ENCODE measurements around the gene CLPTM1L.

CLPTM1L gene

GRCh38 chr5:1317921-1318565 lies 26.9 kb downstream of the CLPTM1L start:
- Histone ChIP-seq H3K4me1 (ENCODE audit: control insufficient read depth in 2 of 2, insufficient read depth in 1 of 2, low read depth in 1 of 2, low read length in 2 of 2) (peaks cover 0 to 6% of the 10 kb centered on the region in 2 donors), H2BK15ac (ENCODE audit: low read length) (no peak overlapping the region), H3K4me2 (ENCODE audit: insufficient read depth, low read length, poor library complexity, severe bottlenecking) (no peak overlapping the region), H3K14ac (ENCODE audit: low read length) (no peak overlapping the region), H3K4ac (ENCODE audit: low read length) (no peak overlapping the region), H4K8ac (ENCODE audit: low read depth, low read length) (no peak overlapping the region), H3K18ac (ENCODE audit: low read length) (no peak overlapping the region), H3K9ac (ENCODE audit: low read depth, low read length, poor library complexity) (no peak overlapping the region), H4K91ac (ENCODE audit: low read depth, low read length, poor library complexity) (no peak overlapping the region), H3K36me3 (replicated peaks in 1 of 2; ENCODE audit: control insufficient read depth in 2 of 2, insufficient read depth in 2 of 2, low read length in 2 of 2) (peaks cover 33 to 61% of the 10 kb centered on the region in 2 donors), H2BK12ac (ENCODE audit: low read length) (no peak overlapping the region), H3K4me3 (ENCODE audit: low read length in 2 of 2) (no peak overlapping the region), H2BK120ac (ENCODE audit: low read depth, low read length) (no peak overlapping the region), H2BK5ac (ENCODE audit: low read length) (no peak overlapping the region), H2AK5ac (ENCODE audit: low read depth, low read length) (no peak overlapping the region), H3K23ac (ENCODE audit: low read depth, low read length, poor library complexity) (no peak overlapping the region), H3K79me1 (ENCODE audit: low read depth, low read length) (peaks cover 3% of the 10 kb centered on the region), H3K9me3 (replicated peaks in 1 of 2; ENCODE audit: control insufficient read depth in 2 of 2, insufficient read depth in 1 of 2, low read depth in 1 of 2, low read length in 2 of 2) (no peaks in the 10 kb centered on the region), H3K27ac (replicated peaks; ENCODE audit: low read length) (no peak overlapping the region), H2AFZ (ENCODE audit: low read length) (no peak overlapping the region), H3K27me3 (ENCODE audit: control insufficient read depth in 3 of 3, insufficient read depth in 3 of 3, low read depth in 1 of 3, low read length in 3 of 3) (no peaks in the 10 kb centered on the region)
- no peak for DNase-seq (ENCODE audit: low spot score)
- no CpG with 5 or more reads among the region's 26 CpGs for WGBS, 2 donors (ENCODE audit: extremely low coverage in 2 of 2, insufficient read length in 2 of 2, insufficient replicate concordance in 1 of 2)

- no peaks in the 10 kb centered on the region for H3K27me3 ChIP-seq (ENCODE audit: control insufficient read depth in 3 of 3, insufficient read depth in 3 of 3, low read depth in 1 of 3, low read length in 3 of 3)
- H2BK5ac ChIP-seq (ENCODE audit: low read length): no peak overlapping the region
- H3K36me3 ChIP-seq (replicated peaks in 1 of 2; ENCODE audit: control insufficient read depth in 2 of 2, insufficient read depth in 2 of 2, low read length in 2 of 2): peaks cover 28 to 50% of the 10 kb centered on the region in 2 donors
- no peak overlapping the region for H3K4ac ChIP-seq (ENCODE audit: low read length)
- no peaks in the 10 kb centered on the region for H3K79me1 ChIP-seq (ENCODE audit: low read depth, low read length)
- H3K4me1 ChIP-seq (ENCODE audit: control insufficient read depth in 2 of 2, insufficient read depth in 1 of 2, low read depth in 1 of 2, low read length in 2 of 2): peaks cover 0 to 6% of the 10 kb centered on the region in 2 donors
- no peak for DNase-seq (ENCODE audit: low spot score)
- H3K18ac ChIP-seq (ENCODE audit: low read length): no peak overlapping the region
- H2BK15ac ChIP-seq (ENCODE audit: low read length): no peak overlapping the region
- no peak overlapping the region for H4K91ac ChIP-seq (ENCODE audit: low read depth, low read length, poor library complexity)
- WGBS, 2 donors (ENCODE audit: extremely low coverage in 2 of 2, insufficient read length in 2 of 2, insufficient replicate concordance in 1 of 2): no CpG with 5 or more reads among the region's 17 CpGs
- H3K27ac ChIP-seq (replicated peaks; ENCODE audit: low read length): no peak overlapping the region
- peak overlapping the region; percentile 50 for H3K9ac ChIP-seq (ENCODE audit: low read depth, low read length, poor library complexity)
- H2BK120ac ChIP-seq (ENCODE audit: low read depth, low read length): no peak overlapping the region
- no peaks in the 10 kb centered on the region for H3K9me3 ChIP-seq (replicated peaks in 1 of 2; ENCODE audit: control insufficient read depth in 2 of 2, insufficient read depth in 1 of 2, low read depth in 1 of 2, low read length in 2 of 2)
- no peak overlapping the region for H4K8ac ChIP-seq (ENCODE audit: low read depth, low read length)
- no peak overlapping the region for H2AFZ ChIP-seq (ENCODE audit: low read length)
- H2AK5ac ChIP-seq (ENCODE audit: low read depth, low read length): no peak overlapping the region
- no peak overlapping the region for H3K14ac ChIP-seq (ENCODE audit: low read length)
- peak overlapping the region; percentile 44 for H3K23ac ChIP-seq (ENCODE audit: low read depth, low read length, poor library complexity)
- H3K4me2 ChIP-seq (ENCODE audit: insufficient read depth, low read length, poor library complexity, severe bottlenecking): no peak overlapping the region
- no peak overlapping the region for H3K4me3 ChIP-seq (ENCODE audit: low read length in 2 of 2)
- no peak overlapping the region for H2BK12ac ChIP-seq (ENCODE audit: low read length)
Observed at GRCh38 chr5:1316588-1317340, 28.1 kb downstream of the CLPTM1L start.

GRCh38 chr5:1315709-1316587 lies 29.0 kb downstream of the CLPTM1L start:
- Histone ChIP-seq H2BK12ac (ENCODE audit: low read length) (no peak overlapping the region), H3K14ac (ENCODE audit: low read length) (no peak overlapping the region), H2BK120ac (ENCODE audit: low read depth, low read length) (no peak overlapping the region), H3K79me1 (ENCODE audit: low read depth, low read length) (no peaks in the 10 kb centered on the region), H2BK5ac (ENCODE audit: low read length) (no peak overlapping the region), H3K23ac (ENCODE audit: low read depth, low read length, poor library complexity) (peak overlapping the region; percentile 44), H3K4me1 (ENCODE audit: control insufficient read depth in 2 of 2, insufficient read depth in 1 of 2, low read depth in 1 of 2, low read length in 2 of 2) (peaks cover 0 to 6% of the 10 kb centered on the region in 2 donors), H2AK5ac (ENCODE audit: low read depth, low read length) (no peak overlapping the region), H4K91ac (ENCODE audit: low read depth, low read length, poor library complexity) (no peak overlapping the region), H3K18ac (ENCODE audit: low read length) (peak overlapping the region; percentile 57), H3K9ac (ENCODE audit: low read depth, low read length, poor library complexity) (peak overlapping the region; percentile 50), H3K27ac (replicated peaks; ENCODE audit: low read length) (no peak overlapping the region), H3K36me3 (replicated peaks in 1 of 2; ENCODE audit: control insufficient read depth in 2 of 2, insufficient read depth in 2 of 2, low read length in 2 of 2) (peaks cover 23 to 42% of the 10 kb centered on the region in 2 donors), H3K4me3 (ENCODE audit: low read length in 2 of 2) (no peak overlapping the region), H3K4me2 (ENCODE audit: insufficient read depth, low read length, poor library complexity, severe bottlenecking) (no peak overlapping the region), H4K8ac (ENCODE audit: low read depth, low read length) (no peak overlapping the region), H3K9me3 (replicated peaks in 1 of 2; ENCODE audit: control insufficient read depth in 2 of 2, insufficient read depth in 1 of 2, low read depth in 1 of 2, low read length in 2 of 2) (peaks cover 0 to 4% of the 10 kb centered on the region in 2 donors), H2AFZ (ENCODE audit: low read length) (no peak overlapping the region), H3K27me3 (ENCODE audit: control insufficient read depth in 3 of 3, insufficient read depth in 3 of 3, low read depth in 1 of 3, low read length in 3 of 3) (no peaks in the 10 kb centered on the region), H2BK15ac (ENCODE audit: low read length) (no peak overlapping the region), H3K4ac (ENCODE audit: low read length) (no peak overlapping the region)
- DNase-seq (ENCODE audit: low spot score): no peak
- WGBS, 2 donors (ENCODE audit: extremely low coverage in 2 of 2, insufficient read length in 2 of 2, insufficient replicate concordance in 1 of 2): no CpG with 5 or more reads among the region's 33 CpGs
